Measurements from ENCODE around the gene MYH7.
"Not testable (repeated sequence)": the region's sequence is repeated elsewhere in the genome, so short reads cannot be mapped to it uniquely, and the experiment has no call there.

The MYH7 gene

GRCh38 chr14:23399136-23399535 is 36.3 kb downstream of the MYH7 start:
- no peak overlapping the region for H3K4me3 ChIP-seq (ENCODE audit: low read length)
- DNase-seq (ENCODE audit: low read depth, low spot score) = no peak

- H3K4me3 ChIP-seq (ENCODE audit: low read length) = no peak overlapping the region
- no peak for DNase-seq (ENCODE audit: low read depth, low spot score)
Observed at GRCh38 chr14:23398348-23398747, 37.1 kb downstream of the MYH7 start.

GRCh38 chr14:23396781-23397407 is 38.6 kb downstream of the MYH7 start:
- no peak overlapping the region for H3K4me3 ChIP-seq (ENCODE audit: low read length)
- DNase-seq (ENCODE audit: low read depth, low spot score) = no peak

- H3K4me3 ChIP-seq (ENCODE audit: low read length) = no peak overlapping the region
- no peak for DNase-seq (ENCODE audit: low read depth, low spot score)
Observed at GRCh38 chr14:23396126-23396525, 39.3 kb downstream of the MYH7 start.

- no peak overlapping the region for H3K4me3 ChIP-seq (ENCODE audit: low read length)
- DNase-seq (ENCODE audit: low read depth, low spot score) = no peak
Observed at GRCh38 chr14:23392613-23393012, 42.8 kb downstream of the MYH7 start.

GRCh38 chr14:23389871-23390270 is 45.6 kb downstream of the MYH7 start:
- not testable (repeated sequence) for DNase-seq (ENCODE audit: low read depth, low spot score); H3K4me3 ChIP-seq (ENCODE audit: low read length)

GRCh38 chr14:23389396-23389795 is 46.1 kb downstream of the MYH7 start:
- DNase-seq (ENCODE audit: low read depth, low spot score) = no peak
- no peak overlapping the region for H3K4me3 ChIP-seq (ENCODE audit: low read length)

GRCh38 chr14:23388996-23389395 is 46.5 kb downstream of the MYH7 start:
- no peak for DNase-seq (ENCODE audit: low read depth, low spot score)
- no peak overlapping the region for H3K4me3 ChIP-seq (ENCODE audit: low read length)

GRCh38 chr14:23387916-23388882 is 47.3 kb downstream of the MYH7 start:
- no peak for DNase-seq (ENCODE audit: low read depth, low spot score)
- no peak overlapping the region for H3K4me3 ChIP-seq (ENCODE audit: low read length)

- no peak for DNase-seq (ENCODE audit: low read depth, low spot score)
- H3K4me3 ChIP-seq (ENCODE audit: low read length) = no peak overlapping the region
Observed at GRCh38 chr14:23386999-23387398, 48.5 kb downstream of the MYH7 start.

GRCh38 chr14:23386266-23386657 is 49.2 kb downstream of the MYH7 start:
- not testable (repeated sequence) for DNase-seq (ENCODE audit: low read depth, low spot score); H3K4me3 ChIP-seq (ENCODE audit: low read length)

GRCh38 chr14:23385642-23386265 is 49.7 kb downstream of the MYH7 start:
- DNase-seq (ENCODE audit: low read depth, low spot score) = no peak
- H3K4me3 ChIP-seq (ENCODE audit: low read length) = no peak overlapping the region

- no peak overlapping the region for H3K4me3 ChIP-seq (ENCODE audit: low read length)
- no peak for DNase-seq (ENCODE audit: low read depth, low spot score)
Observed at GRCh38 chr14:23385244-23385641, 50.2 kb downstream of the MYH7 start.

- DNase-seq (ENCODE audit: low read depth, low spot score) = no peak
- no peak overlapping the region for H3K4me3 ChIP-seq (ENCODE audit: low read length)
Observed at GRCh38 chr14:23384364-23385080, 50.9 kb downstream of the MYH7 start.

- no peak for DNase-seq (ENCODE audit: low read depth, low spot score)
Observed at GRCh38 chr14:23382731-23383440, 52.6 kb downstream of the MYH7 start.

GRCh38 chr14:23382276-23382675 is 53.2 kb downstream of the MYH7 start:
- H3K4me3 ChIP-seq (ENCODE audit: low read length) = no peak overlapping the region
- no peak for DNase-seq (ENCODE audit: low read depth, low spot score)

More at GRCh38 chr14:23382731-23383440, 52.6 kb downstream of the MYH7 start:
- no peak overlapping the region for H3K4me3 ChIP-seq (ENCODE audit: low read length)

- no peak for DNase-seq (ENCODE audit: low read depth, low spot score)
- H3K4me3 ChIP-seq (ENCODE audit: low read length) = no peak overlapping the region
Observed at GRCh38 chr14:23381871-23382270, 53.6 kb downstream of the MYH7 start.

- DNase-seq (ENCODE audit: low read depth, low spot score) = no peak
- no peak overlapping the region for H3K4me3 ChIP-seq (ENCODE audit: low read length)
Observed at GRCh38 chr14:23380976-23381375, 54.5 kb downstream of the MYH7 start.
